Neural cell (in vitro differentiated cells): Measurements from ENCODE around the gene ACTN4.

Experiments
- EP300 ChIP-seq: fragments of 450-650 bp; conservative IDR thresholded peaks from 2 replicates; pipeline ENCODE4 v1.6.1; 2014; ENCODE audit warnings: antibody characterized with exemption, mild to moderate bottlenecking, moderate library complexity; ENCODE audit not compliant: poor library complexity, severe bottlenecking
- EZH2 ChIP-seq: fragments of 200-600, 300-800 bp; shearing (Covaris generic), sonication (generic); IDR thresholded peaks from 2 replicates; pipeline ENCODE4 v1.6.1; 2014; ENCODE audit warnings: antibody characterized with exemption, low read length, borderline replicate concordance, mild to moderate bottlenecking; ENCODE audit not compliant: insufficient read depth, poor library complexity, severe bottlenecking
- MXI1 ChIP-seq: fragments of 450-650 bp; conservative IDR thresholded peaks from 2 replicates; pipeline ENCODE4 v1.6.1; 2014; ENCODE audit warnings: antibody characterized with exemption, mild to moderate bottlenecking; ENCODE audit not compliant: poor library complexity, severe bottlenecking
- POLR2AphosphoS5 ChIP-seq: IDR thresholded peaks from 2 replicates; pipeline ENCODE4 v1.6.1; 2012
- RAD21 ChIP-seq: fragments of 450-650 bp; conservative IDR thresholded peaks from 2 replicates; pipeline ENCODE4 v1.6.1; 2014; ENCODE audit warnings: antibody characterized with exemption, mild to moderate bottlenecking, moderate library complexity
- SMC3 ChIP-seq: fragments of 450-650 bp; conservative IDR thresholded peaks from 2 replicates; pipeline ENCODE4 v1.6.1; 2014; ENCODE audit warnings: antibody characterized with exemption, mild to moderate bottlenecking, moderate library complexity; ENCODE audit not compliant: poor library complexity
- TAF1 ChIP-seq: IDR thresholded peaks from 2 replicates; pipeline ENCODE4 v1.6.1; 2012; ENCODE audit warnings: low read depth
- TF ChIP-seq, protein P1 (sequence below): fragments of 450-650 bp; IDR thresholded peaks from 2 replicates; pipeline ENCODE4 v1.5.1; 2014; ENCODE audit warnings: antibody characterized with exemption, mild to moderate bottlenecking, moderate library complexity; ENCODE audit not compliant: poor library complexity, severe bottlenecking
- TF ChIP-seq, protein P2 (sequence below): IDR thresholded peaks from 2 replicates; pipeline ENCODE4 v1.6.1; 2012; ENCODE audit warnings: borderline replicate concordance

DNA sequence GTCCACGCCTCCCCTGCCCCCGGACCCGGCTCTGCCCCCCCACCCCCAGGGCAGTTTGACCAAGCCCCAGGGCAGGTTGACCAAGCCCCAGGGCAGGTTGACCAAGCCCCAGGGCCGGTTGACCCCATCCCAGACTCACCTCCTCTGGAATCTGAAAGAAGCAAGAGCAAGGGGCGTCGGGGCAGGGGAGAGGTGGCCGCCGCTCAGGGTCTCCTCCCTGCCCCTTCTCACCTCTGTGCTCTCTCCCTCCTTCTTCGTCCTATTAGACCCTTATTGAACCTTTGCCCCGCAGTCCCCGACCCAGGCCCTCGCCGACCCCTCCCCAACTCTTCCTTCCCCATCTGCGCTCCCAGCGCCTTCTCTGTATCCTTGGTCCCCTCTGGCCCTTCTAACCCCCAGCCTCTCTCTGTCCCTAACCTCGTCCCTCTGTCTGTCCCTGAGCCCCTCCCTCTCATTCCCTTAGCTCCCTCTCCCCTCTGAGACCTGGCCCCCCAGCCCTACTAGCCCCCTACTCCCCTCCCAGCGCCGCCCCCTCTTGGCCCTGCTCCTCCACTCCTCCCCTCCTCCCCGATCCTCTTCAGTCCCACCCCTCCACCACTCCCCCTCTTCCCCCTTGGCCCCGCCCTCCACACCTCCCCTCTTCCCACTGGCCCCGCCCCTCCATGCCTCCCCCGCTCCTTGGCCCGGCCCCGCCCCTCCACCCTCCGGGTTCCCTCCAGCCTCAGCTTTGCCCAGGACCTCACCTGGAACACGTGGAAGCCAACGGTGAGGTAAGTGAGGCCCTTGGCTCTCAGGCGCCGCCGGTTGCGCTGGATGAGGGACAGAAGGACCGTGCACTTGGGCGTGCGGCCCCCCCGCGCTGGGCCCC is 89.2 kb downstream of the ACTN4 start:
- TF ChIP-seq, protein P1, sequence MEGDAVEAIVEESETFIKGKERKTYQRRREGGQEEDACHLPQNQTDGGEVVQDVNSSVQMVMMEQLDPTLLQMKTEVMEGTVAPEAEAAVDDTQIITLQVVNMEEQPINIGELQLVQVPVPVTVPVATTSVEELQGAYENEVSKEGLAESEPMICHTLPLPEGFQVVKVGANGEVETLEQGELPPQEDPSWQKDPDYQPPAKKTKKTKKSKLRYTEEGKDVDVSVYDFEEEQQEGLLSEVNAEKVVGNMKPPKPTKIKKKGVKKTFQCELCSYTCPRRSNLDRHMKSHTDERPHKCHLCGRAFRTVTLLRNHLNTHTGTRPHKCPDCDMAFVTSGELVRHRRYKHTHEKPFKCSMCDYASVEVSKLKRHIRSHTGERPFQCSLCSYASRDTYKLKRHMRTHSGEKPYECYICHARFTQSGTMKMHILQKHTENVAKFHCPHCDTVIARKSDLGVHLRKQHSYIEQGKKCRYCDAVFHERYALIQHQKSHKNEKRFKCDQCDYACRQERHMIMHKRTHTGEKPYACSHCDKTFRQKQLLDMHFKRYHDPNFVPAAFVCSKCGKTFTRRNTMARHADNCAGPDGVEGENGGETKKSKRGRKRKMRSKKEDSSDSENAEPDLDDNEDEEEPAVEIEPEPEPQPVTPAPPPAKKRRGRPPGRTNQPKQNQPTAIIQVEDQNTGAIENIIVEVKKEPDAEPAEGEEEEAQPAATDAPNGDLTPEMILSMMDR = no peak
- TF ChIP-seq EZH2 (no peak), MXI1 (no peak), RAD21 (no peak), EP300 (no peak), TAF1 (no peak), SMC3 (no peak), POLR2AphosphoS5 (no peak)
- TF ChIP-seq, protein P2, sequence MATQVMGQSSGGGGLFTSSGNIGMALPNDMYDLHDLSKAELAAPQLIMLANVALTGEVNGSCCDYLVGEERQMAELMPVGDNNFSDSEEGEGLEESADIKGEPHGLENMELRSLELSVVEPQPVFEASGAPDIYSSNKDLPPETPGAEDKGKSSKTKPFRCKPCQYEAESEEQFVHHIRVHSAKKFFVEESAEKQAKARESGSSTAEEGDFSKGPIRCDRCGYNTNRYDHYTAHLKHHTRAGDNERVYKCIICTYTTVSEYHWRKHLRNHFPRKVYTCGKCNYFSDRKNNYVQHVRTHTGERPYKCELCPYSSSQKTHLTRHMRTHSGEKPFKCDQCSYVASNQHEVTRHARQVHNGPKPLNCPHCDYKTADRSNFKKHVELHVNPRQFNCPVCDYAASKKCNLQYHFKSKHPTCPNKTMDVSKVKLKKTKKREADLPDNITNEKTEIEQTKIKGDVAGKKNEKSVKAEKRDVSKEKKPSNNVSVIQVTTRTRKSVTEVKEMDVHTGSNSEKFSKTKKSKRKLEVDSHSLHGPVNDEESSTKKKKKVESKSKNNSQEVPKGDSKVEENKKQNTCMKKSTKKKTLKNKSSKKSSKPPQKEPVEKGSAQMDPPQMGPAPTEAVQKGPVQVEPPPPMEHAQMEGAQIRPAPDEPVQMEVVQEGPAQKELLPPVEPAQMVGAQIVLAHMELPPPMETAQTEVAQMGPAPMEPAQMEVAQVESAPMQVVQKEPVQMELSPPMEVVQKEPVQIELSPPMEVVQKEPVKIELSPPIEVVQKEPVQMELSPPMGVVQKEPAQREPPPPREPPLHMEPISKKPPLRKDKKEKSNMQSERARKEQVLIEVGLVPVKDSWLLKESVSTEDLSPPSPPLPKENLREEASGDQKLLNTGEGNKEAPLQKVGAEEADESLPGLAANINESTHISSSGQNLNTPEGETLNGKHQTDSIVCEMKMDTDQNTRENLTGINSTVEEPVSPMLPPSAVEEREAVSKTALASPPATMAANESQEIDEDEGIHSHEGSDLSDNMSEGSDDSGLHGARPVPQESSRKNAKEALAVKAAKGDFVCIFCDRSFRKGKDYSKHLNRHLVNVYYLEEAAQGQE = no peak
